Osteoblast (primary cell): Measurements from ENCODE around the gene VAV2. TPM values are rescaled to one million over a fixed set of nuclear protein-coding genes. Genes with fewer than 3 reads are reported as not detected.

ENCODE experiments used
- DNase-seq: peaks from one replicate; pipeline ENCODE4 v3.0.0; 2011; ENCODE audit warnings: low spot score, mixed read lengths; ENCODE audit not compliant: insufficient read length; ENCODE audit errors: missing footprints
- H2AFZ ChIP-seq: 2 replicates; pipeline ENCODE4 v1.6.0; 2011; ENCODE audit warnings: mild to moderate bottlenecking, low read length
- H3K27ac ChIP-seq: 2 replicates; pipeline ENCODE4 v1.5.1; 2011; ENCODE audit warnings: mild to moderate bottlenecking, low read depth, low read length, moderate library complexity
- H3K27me3 ChIP-seq: 2 replicates; pipeline ENCODE4 v1.6.0; 2012; ENCODE audit warnings: mild to moderate bottlenecking, control low read depth, inconsistent platforms, low read length, moderate library complexity; ENCODE audit not compliant: insufficient read depth
- H3K36me3 ChIP-seq: 2 replicates; pipeline ENCODE4 v1.5.1; 2011; ENCODE audit warnings: mild to moderate bottlenecking, low read length, control low read depth, moderate library complexity; ENCODE audit not compliant: insufficient read depth
- H3K4me1 ChIP-seq: 2 replicates; pipeline ENCODE4 v1.5.1; 2011; ENCODE audit warnings: mild to moderate bottlenecking, low read length, control low read depth, moderate library complexity; ENCODE audit not compliant: insufficient read depth
- H3K4me2 ChIP-seq: 2 replicates; pipeline ENCODE4 v1.6.0; 2011; ENCODE audit warnings: mild to moderate bottlenecking, low read length; ENCODE audit not compliant: insufficient read depth
- H3K4me3 ChIP-seq: fragments of 200-600 bp; sonication (generic); 3 replicates; pipeline ENCODE4 v1.5.1; 2012; ENCODE audit warnings: mild to moderate bottlenecking, low read length, inconsistent platforms; ENCODE audit not compliant: insufficient read depth
- H3K79me2 ChIP-seq: 2 replicates; pipeline ENCODE4 v1.6.0; 2012; ENCODE audit warnings: mild to moderate bottlenecking, low read length, control low read depth, inconsistent platforms; ENCODE audit not compliant: insufficient read depth
- H3K9me3 ChIP-seq: 2 replicates; pipeline ENCODE4 v1.5.1; 2011; ENCODE audit warnings: low read depth, low read length, control low read depth
- H4K20me1 ChIP-seq: 2 replicates; pipeline ENCODE4 v1.6.0; 2012; ENCODE audit warnings: mild to moderate bottlenecking, low read length, control low read depth; ENCODE audit not compliant: insufficient read depth
- CTCF ChIP-seq: IDR thresholded peaks from 2 replicates; pipeline ENCODE4 v1.5.1; 2011; ENCODE audit warnings: mild to moderate bottlenecking, low read depth, low read length, moderate library complexity; ENCODE audit errors: extremely low read depth
- total RNA-seq: library from RNA; depleted of rRNA; stranded (reverse); fragments of >200 nt; gene quantifications from 2 replicates; pipeline ENCODE4 v1.2.3, GENCODE V29; 2012

Gene VAV2
- total RNA-seq, 1 donor = 8.0 TPM

GRCh38 chr9:133714606-133715294, 277.4 kb downstream of the VAV2 start:
- H2AFZ ChIP-seq = peak overlapping the region; percentile 60
- peaks cover 38% of the 10 kb centered on the region for H3K4me1 ChIP-seq
- H3K9me3 ChIP-seq = no peaks in the 10 kb centered on the region
- no peaks in the 10 kb centered on the region for H3K36me3 ChIP-seq
- TF ChIP-seq CTCF = no peak
- no peaks in the 10 kb centered on the region for H3K79me2 ChIP-seq
- H3K27ac ChIP-seq = peak overlapping the region; percentile 93
- no peaks in the 10 kb centered on the region for H3K27me3 ChIP-seq
- no peaks in the 10 kb centered on the region for H4K20me1 ChIP-seq
- peak overlapping the region; percentile 16 for H3K4me3 ChIP-seq
- H3K4me2 ChIP-seq = peak overlapping the region; percentile 68
- DNase-seq = peak; percentile 88

GRCh38 chr9:133713960-133714495, 278.1 kb downstream of the VAV2 start:
- Histone ChIP-seq H3K79me2 (no peaks in the 10 kb centered on the region), H2AFZ (no peak overlapping the region), H3K4me2 (no peak overlapping the region), H3K4me1 (peaks cover 38% of the 10 kb centered on the region), H3K4me3 (no peak overlapping the region), H3K27me3 (no peaks in the 10 kb centered on the region), H3K27ac (no peak overlapping the region), H4K20me1 (no peaks in the 10 kb centered on the region), H3K36me3 (no peaks in the 10 kb centered on the region), H3K9me3 (no peaks in the 10 kb centered on the region)
- TF ChIP-seq CTCF = no peak
- DNase-seq = no peak

GRCh38 chr9:133713150-133713959, 278.8 kb downstream of the VAV2 start:
- TF ChIP-seq CTCF = no peak
- peaks cover 38% of the 10 kb centered on the region for H3K4me1 ChIP-seq
- no peak overlapping the region for H3K4me2 ChIP-seq

More at GRCh38 chr9:133713150-133713959, 278.8 kb downstream of the VAV2 start:
- Histone ChIP-seq H3K27ac (no peak overlapping the region), H3K36me3 (no peaks in the 10 kb centered on the region), H4K20me1 (no peaks in the 10 kb centered on the region), H3K4me3 (no peak overlapping the region), H2AFZ (no peak overlapping the region), H3K9me3 (no peaks in the 10 kb centered on the region), H3K27me3 (no peaks in the 10 kb centered on the region), H3K79me2 (no peaks in the 10 kb centered on the region)
- peak; percentile 53 for DNase-seq
